WTC11 (cell line): ENCODE measurements around the gene GRAMD1B.

Source experiments
- CTCF ChIP-seq: fragments of 200-600 bp; IDR thresholded peaks from 2 replicates; pipeline ENCODE4 v1.8.0; 2022; ENCODE audit warnings: antibody characterized with exemption
- E2F1 ChIP-seq: sonication (generic); formaldehyde crosslinking; IDR thresholded peaks from 2 replicates; pipeline ENCODE4 v1.8.0; 2022; ENCODE audit warnings: mild to moderate bottlenecking, missing genetic modification reagents
- FOXJ3 ChIP-seq: sonication (generic); formaldehyde crosslinking; IDR thresholded peaks from 2 replicates; pipeline ENCODE4 v1.9.0; 2021; ENCODE audit warnings: missing genetic modification reagents, mild to moderate bottlenecking, borderline replicate concordance
- FOXK1 ChIP-seq: sonication (generic); formaldehyde crosslinking; IDR thresholded peaks from 2 replicates; pipeline ENCODE4 v1.8.0; 2022; ENCODE audit warnings: mild to moderate bottlenecking, moderate library complexity, missing genetic modification reagents
- JUN ChIP-seq: sonication (generic); formaldehyde crosslinking; IDR thresholded peaks from 2 replicates; pipeline ENCODE4 v1.8.0; 2023; ENCODE audit warnings: mild to moderate bottlenecking, missing genetic modification reagents
- MAX ChIP-seq: sonication (generic); formaldehyde crosslinking; IDR thresholded peaks from 2 replicates; pipeline ENCODE4 v1.8.0; 2022; ENCODE audit warnings: mild to moderate bottlenecking, missing genetic modification reagents
- MLX ChIP-seq: sonication (generic); formaldehyde crosslinking; IDR thresholded peaks from 2 replicates; pipeline ENCODE4 v1.8.1; 2023; ENCODE audit warnings: mild to moderate bottlenecking, missing genetic modification reagents, moderate library complexity
- MYBL2 ChIP-seq: sonication (generic); formaldehyde crosslinking; IDR thresholded peaks from 2 replicates; pipeline ENCODE4 v1.8.1; 2023; ENCODE audit warnings: mild to moderate bottlenecking, moderate library complexity, missing genetic modification reagents
- NR2C2 ChIP-seq: sonication (generic); formaldehyde crosslinking; IDR thresholded peaks from 2 replicates; pipeline ENCODE4 v1.8.0; 2022; ENCODE audit warnings: mild to moderate bottlenecking, missing genetic modification reagents
- SP1 ChIP-seq: sonication (generic); formaldehyde crosslinking; conservative IDR thresholded peaks from 2 replicates; pipeline ENCODE4 v1.8.1; 2022; ENCODE audit warnings: missing genetic modification reagents
- STAT6 ChIP-seq: sonication (generic); formaldehyde crosslinking; conservative IDR thresholded peaks from 2 replicates; pipeline ENCODE4 v1.8.1; 2023; ENCODE audit warnings: mild to moderate bottlenecking, low read depth, missing genetic modification reagents, moderate library complexity
- TCF7 ChIP-seq: sonication (generic); formaldehyde crosslinking; IDR thresholded peaks from 2 replicates; pipeline ENCODE4 v1.8.0; 2022; ENCODE audit warnings: mild to moderate bottlenecking, low read depth, missing genetic modification reagents, moderate library complexity

GRCh38 chr11:123458501-123458900 is 28.4 kb downstream of the GRAMD1B start:
- no peak for TF ChIP-seq MYBL2 (CRISPR knock-in tag)
- no peak for TF ChIP-seq CTCF
- no peak for TF ChIP-seq SP1 (CRISPR knock-in tag)
- no peak for TF ChIP-seq MAX (CRISPR knock-in tag)
- no peak for TF ChIP-seq FOXJ3 (CRISPR knock-in tag)
- no peak for TF ChIP-seq JUN (CRISPR knock-in tag)
- no peak for TF ChIP-seq STAT6 (CRISPR knock-in tag)
- TF ChIP-seq E2F1 (CRISPR knock-in tag): no peak
- no peak for TF ChIP-seq MLX (CRISPR knock-in tag)
- no peak for TF ChIP-seq NR2C2
- no peak for TF ChIP-seq TCF7 (CRISPR knock-in tag)
- no peak for TF ChIP-seq FOXK1
